GM21825 (cell line): ENCODE results near the gene SYK.
A peak's percentile ranks its signal among the peaks of the same experiment; 100 is the strongest.
"Not testable (repeated sequence)": the region's sequence is repeated elsewhere in the genome, so short reads cannot be mapped to it uniquely, and the experiment has no call there.

Experiments used
- ATAC-seq: cut with Tn5 transposase; IDR thresholded peaks from one replicate; pipeline ENCODE4 v1.9.1; 2021; ENCODE audit warnings: mild to moderate bottlenecking, moderate library complexity; ENCODE audit not compliant: unreplicated experiment

The SYK gene

DNA sequence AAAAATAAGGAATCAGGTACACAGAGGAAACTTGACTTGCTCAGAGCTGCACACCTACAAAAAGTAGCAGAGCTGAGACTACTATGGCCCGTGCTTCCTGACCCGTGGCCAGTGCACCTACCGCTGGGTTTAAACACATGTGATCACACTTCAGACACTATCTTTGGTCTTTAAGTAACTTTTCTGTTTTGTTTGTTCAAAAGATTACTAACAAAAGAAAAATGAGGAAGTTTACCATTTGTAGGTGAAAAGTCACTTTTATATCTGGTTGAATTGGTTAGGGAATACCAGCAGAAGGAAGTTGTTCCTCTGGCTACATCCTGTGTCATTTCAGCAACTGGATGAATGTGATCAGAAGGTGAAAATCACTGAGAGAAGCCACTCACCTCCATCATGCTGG lies 6.5 kb upstream of the SYK start:
- no peak for ATAC-seq

- peak; percentile 37 for ATAC-seq
These were observed 5.7 kb upstream of the SYK start for GRCh38 chr9:90795871-90796317.

DNA sequence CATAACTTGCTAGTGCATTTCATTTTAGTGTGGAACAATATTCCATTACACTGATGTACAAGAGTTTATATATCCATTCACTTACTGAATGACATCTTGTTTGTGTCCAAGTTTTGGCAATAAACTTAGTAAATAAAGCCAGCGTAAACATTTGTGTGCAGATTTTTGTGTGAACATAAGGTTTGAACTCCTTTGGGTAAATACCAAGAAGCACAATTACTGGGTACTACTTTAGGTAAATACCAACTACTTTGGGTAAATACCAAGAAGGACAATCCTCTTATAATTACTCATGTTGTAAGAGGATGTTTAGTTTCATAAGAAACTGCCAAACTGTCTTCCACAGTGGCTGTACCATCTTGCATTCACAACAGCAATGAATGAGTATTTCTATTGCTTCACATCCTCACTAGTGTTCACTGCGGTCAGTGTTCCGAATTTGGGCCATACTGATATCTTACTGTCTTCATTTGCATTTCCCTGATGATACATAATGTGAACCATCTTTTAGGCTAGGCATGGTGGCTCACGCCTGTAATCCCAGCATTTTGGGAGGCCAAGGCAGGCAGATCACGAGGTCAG lies 2.3 kb upstream of the SYK start:
- ATAC-seq, result no peak

GRCh38 chr9:90801973-90802322 lies 329 bp downstream of the SYK start:
- ATAC-seq, result peak; percentile 10

- ATAC-seq, result no peak
These were observed 867 bp downstream of the SYK start for GRCh38 chr9:90802386-90802985.

DNA sequence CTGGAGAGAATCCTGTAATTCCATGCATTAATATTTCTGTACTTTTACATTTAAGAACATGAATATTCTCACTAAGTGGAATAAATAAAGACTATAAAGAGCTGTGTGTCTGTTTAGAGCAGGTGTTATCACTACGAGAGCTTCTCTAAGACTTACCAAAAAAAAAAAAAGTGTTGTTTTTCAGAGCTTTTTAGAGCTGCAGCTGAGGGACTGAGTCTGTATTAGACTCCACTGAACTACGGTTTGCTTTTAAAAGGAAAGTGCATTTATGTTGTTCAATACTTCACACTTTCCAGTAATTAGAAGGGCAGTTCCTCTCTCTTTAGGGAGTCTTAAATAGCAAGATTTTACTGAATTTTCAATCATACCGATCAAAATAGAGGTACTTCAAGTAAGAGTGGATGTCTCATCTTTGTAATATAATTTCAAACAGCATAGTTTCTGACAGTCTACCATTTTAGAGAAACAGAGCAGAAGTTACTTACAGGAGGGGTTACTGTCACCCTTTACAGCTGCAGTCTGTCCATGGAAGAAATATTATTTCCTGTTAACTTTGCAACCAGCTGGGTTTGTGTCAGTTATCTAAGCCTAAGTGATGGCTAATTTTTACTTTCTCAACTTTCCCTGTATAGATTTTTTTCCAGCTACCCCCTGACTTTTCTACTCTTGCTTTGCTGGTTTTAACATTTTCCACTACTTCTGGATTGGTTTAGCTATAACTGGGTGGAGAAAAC lies 2.4 kb downstream of the SYK start:
- ATAC-seq, result no peak

DNA sequence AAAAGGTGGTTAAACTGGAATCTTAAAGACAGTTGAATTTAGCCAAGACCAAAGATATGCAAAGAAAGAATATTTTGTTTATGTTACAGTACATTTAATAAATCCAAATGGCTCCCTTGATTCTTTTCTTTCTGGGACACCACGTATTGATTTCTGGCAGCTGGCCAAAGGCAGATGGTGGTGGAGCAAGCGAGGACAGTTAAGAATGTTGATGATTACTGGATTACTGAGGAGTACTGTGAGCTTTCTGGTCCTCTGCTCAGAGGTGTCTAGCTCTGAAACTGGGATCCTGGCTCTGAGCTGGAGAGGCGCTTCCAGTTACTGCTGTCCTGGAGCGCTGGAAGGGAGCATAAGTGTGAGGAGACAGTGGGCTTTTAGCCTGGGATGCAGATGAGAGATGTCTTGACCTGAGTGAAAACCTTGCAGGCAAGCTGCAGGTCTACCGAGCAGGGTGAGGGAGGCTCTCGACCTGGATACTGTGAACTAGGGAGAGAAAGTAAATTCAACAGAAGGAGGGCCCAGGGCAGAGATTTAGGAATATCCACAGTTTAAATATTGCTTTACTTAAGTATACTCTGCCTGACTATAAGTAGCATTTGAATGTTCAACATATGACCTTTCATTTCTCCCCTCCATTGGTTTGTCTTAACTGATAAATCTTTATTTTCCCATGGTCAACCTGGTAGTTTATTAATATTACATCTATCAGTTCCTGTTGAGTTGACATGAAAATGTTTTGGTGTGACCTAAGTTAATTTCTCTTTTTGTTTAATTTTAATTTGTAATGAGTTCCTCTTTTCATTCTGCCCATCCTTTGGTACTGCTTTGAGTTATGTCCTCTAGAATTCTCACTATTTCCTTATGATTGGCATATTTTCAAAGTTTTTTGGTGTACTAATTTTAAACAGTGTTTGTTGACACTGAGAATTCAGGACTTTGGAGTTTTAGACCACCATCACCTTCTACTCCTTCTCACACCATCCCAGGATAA lies 3.7 kb downstream of the SYK start:
- no peak for ATAC-seq

GRCh38 chr9:90807006-90807405 lies 5.4 kb downstream of the SYK start:
- no peak for ATAC-seq

- no peak for ATAC-seq
These were observed 6.8 kb downstream of the SYK start for GRCh38 chr9:90808398-90808797.

GRCh38 chr9:90808890-90809685 lies 7.5 kb downstream of the SYK start:
- ATAC-seq, result no peak

- no peak for ATAC-seq
These were observed 9.1 kb downstream of the SYK start for GRCh38 chr9:90810691-90811090.

DNA sequence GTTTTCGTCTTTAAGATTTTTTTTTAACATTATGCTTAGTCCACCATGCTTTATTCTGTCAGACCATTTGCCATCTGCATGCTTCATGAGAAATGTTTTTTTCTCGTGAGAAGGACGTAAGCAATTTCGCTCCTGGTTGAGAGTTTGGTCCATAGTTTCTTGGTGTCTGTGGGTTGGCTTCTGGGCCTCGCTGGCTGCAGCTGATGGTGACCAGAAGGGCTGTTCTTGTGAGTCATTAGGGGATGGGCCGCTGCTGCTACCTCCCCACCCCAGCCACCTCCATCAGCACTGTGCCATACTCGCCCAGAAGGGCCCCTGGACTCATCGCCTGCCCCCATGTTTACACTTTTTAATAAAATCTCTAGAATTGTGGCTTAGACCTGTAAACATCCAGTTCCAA lies 11.4 kb downstream of the SYK start:
- no peak for ATAC-seq

GRCh38 chr9:90813523-90813922 lies 11.9 kb downstream of the SYK start:
- no peak for ATAC-seq

GRCh38 chr9:90814355-90814754 lies 12.7 kb downstream of the SYK start:
- ATAC-seq, result no peak

DNA sequence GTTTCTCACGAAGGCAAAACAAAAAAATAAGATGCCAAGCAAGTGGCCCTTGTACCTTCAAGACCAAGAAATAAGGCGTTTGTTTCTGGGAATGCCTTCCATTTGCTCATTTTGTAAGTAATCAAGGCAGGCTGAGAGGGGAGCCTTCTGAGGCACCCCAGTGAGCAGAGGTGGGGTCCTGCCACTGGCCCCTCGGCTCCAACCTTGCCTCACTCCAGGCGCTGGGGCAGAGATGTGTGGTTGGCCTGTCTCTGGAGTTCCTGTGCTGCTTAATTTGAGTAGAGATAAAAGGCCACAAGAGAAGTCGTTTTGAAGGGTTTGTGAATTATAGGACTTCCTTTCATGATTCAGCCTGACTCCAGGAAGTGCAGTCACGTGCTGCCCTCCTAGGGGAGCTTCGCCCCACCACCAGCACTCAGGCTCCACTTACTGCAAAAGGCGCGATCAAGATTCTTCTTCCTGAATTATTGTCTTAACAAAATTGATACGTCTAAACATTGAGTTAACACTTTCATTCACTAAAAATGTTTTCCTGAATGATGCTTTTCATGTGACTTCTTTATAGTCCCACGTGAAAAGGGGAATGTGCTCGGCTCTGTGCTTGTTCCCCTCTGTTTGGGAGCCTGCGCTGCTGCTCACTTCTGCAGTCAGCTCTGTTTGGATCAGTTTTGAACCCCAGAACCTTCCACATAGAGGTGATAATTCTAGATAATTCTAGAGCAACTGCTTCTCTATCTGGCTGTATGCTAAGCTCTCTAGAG lies 13.7 kb downstream of the SYK start:
- peak; percentile 42 for ATAC-seq

- ATAC-seq, result peak; percentile 24
These were observed 14.3 kb downstream of the SYK start for GRCh38 chr9:90815944-90816357.

DNA sequence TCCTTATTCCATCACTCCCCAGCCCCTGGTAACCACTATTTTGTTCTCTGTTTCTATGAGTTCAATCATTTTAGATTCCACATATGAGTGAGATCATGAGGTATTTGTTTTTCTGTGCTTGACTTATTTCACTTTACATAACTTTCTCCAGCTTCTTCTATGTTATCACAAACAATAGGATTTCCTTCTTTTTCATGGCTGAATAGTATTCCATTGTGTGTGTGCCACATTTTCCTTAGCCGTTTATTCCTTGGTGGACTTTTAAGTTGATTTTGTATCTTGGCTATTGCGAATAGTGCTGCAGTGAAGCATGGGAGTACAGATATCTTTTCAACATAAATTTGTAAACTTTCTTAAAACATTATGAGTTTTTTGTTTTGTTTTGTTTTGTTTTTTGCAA lies 15.1 kb downstream of the SYK start:
- no peak for ATAC-seq

GRCh38 chr9:90818279-90818678 lies 16.7 kb downstream of the SYK start:
- no peak for ATAC-seq

- not testable (repeated sequence) for ATAC-seq
These were observed 18.8 kb downstream of the SYK start for GRCh38 chr9:90820406-90820805.

GRCh38 chr9:90821236-90821635 lies 19.6 kb downstream of the SYK start:
- not testable (repeated sequence) for ATAC-seq
